ENCODE data around the gene NSD2. TPM values are rescaled to one million over a fixed set of nuclear protein-coding genes. Genes with fewer than 3 reads are reported as not detected.

NSD2 gene
- total and polyA plus RNA-seq, 4 donors = 5.1 to 71.5 (median 11.6) TPM

- DNase-seq (ENCODE audit: low spot score) = no peak
Measured at GRCh38 chr4:1901127-1901526, 29.9 kb downstream of the NSD2 start.

GRCh38 chr4:1902243-1902642 is 31.1 kb downstream of the NSD2 start:
- peaks cover 0 to 26% (median 8%) of the 10 kb centered on the region in 4 donors for H3K36me3 ChIP-seq (ENCODE audit: control insufficient read depth in 4 of 4, insufficient read depth in 3 of 4, low read depth in 1 of 4, low read length in 3 of 4)
- no peak for DNase-seq (ENCODE audit: low spot score)
- H3K4me1 ChIP-seq (ENCODE audit: control insufficient read depth in 4 of 4, insufficient read depth in 4 of 4, low read length in 3 of 4) = no peaks in the 10 kb centered on the region
- WGBS = 95% methylated on average over 2 of the region's 2 CpGs
- no peak overlapping the region for H3K27ac ChIP-seq (ENCODE audit: low read depth in 1 of 2, low read length in 2 of 2)
- no peaks in the 10 kb centered on the region for H3K27me3 ChIP-seq (ENCODE audit: control insufficient read depth in 4 of 4, insufficient read depth in 4 of 4, low read length in 3 of 4)
- no peaks in the 10 kb centered on the region for H3K9me3 ChIP-seq (ENCODE audit: control insufficient read depth in 4 of 4, low read length in 3 of 4)
- no peak overlapping the region for H3K4me3 ChIP-seq (ENCODE audit: low read depth in 1 of 3, low read length in 3 of 3)
- no peak overlapping the region for H3K9ac ChIP-seq (ENCODE audit: low read depth in 1 of 2, low read length in 2 of 2)
- TF ChIP-seq, protein P1, sequence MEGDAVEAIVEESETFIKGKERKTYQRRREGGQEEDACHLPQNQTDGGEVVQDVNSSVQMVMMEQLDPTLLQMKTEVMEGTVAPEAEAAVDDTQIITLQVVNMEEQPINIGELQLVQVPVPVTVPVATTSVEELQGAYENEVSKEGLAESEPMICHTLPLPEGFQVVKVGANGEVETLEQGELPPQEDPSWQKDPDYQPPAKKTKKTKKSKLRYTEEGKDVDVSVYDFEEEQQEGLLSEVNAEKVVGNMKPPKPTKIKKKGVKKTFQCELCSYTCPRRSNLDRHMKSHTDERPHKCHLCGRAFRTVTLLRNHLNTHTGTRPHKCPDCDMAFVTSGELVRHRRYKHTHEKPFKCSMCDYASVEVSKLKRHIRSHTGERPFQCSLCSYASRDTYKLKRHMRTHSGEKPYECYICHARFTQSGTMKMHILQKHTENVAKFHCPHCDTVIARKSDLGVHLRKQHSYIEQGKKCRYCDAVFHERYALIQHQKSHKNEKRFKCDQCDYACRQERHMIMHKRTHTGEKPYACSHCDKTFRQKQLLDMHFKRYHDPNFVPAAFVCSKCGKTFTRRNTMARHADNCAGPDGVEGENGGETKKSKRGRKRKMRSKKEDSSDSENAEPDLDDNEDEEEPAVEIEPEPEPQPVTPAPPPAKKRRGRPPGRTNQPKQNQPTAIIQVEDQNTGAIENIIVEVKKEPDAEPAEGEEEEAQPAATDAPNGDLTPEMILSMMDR (IDR thresholded peaks at IDR 0.05; ENCODE audit: low read depth, low read length, missing input control) = no peak
- no peak for TF ChIP-seq FOXA1 (IDR thresholded peaks at IDR 0.05)
- no peak for TF ChIP-seq TAF1 (conservative IDR thresholded peaks at IDR 0.05)
- TF ChIP-seq GABPA (IDR thresholded peaks at IDR 0.05 in 1 of 2, conservative IDR thresholded peaks at IDR 0.05 in 1 of 2) = no peak
- TF ChIP-seq FOXA2 (IDR thresholded peaks at IDR 0.05) = no peak
- no peak for TF ChIP-seq NR2F2 (IDR thresholded peaks at IDR 0.05)
- TF ChIP-seq, protein P2, sequence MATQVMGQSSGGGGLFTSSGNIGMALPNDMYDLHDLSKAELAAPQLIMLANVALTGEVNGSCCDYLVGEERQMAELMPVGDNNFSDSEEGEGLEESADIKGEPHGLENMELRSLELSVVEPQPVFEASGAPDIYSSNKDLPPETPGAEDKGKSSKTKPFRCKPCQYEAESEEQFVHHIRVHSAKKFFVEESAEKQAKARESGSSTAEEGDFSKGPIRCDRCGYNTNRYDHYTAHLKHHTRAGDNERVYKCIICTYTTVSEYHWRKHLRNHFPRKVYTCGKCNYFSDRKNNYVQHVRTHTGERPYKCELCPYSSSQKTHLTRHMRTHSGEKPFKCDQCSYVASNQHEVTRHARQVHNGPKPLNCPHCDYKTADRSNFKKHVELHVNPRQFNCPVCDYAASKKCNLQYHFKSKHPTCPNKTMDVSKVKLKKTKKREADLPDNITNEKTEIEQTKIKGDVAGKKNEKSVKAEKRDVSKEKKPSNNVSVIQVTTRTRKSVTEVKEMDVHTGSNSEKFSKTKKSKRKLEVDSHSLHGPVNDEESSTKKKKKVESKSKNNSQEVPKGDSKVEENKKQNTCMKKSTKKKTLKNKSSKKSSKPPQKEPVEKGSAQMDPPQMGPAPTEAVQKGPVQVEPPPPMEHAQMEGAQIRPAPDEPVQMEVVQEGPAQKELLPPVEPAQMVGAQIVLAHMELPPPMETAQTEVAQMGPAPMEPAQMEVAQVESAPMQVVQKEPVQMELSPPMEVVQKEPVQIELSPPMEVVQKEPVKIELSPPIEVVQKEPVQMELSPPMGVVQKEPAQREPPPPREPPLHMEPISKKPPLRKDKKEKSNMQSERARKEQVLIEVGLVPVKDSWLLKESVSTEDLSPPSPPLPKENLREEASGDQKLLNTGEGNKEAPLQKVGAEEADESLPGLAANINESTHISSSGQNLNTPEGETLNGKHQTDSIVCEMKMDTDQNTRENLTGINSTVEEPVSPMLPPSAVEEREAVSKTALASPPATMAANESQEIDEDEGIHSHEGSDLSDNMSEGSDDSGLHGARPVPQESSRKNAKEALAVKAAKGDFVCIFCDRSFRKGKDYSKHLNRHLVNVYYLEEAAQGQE (IDR thresholded peaks at IDR 0.05) = no peak

More at GRCh38 chr4:1901127-1901526, 29.9 kb downstream of the NSD2 start:
- Histone ChIP-seq H3K9ac (ENCODE audit: low read depth in 1 of 2, low read length in 2 of 2) (no peak overlapping the region), H3K4me3 (ENCODE audit: low read depth in 1 of 3, low read length in 3 of 3) (no peak overlapping the region), H3K27ac (ENCODE audit: low read depth in 1 of 2, low read length in 2 of 2) (no peak overlapping the region), H3K36me3 (ENCODE audit: control insufficient read depth in 4 of 4, insufficient read depth in 3 of 4, low read depth in 1 of 4, low read length in 3 of 4) (peaks cover 0 to 26% (median 8%) of the 10 kb centered on the region in 4 donors), H3K27me3 (ENCODE audit: control insufficient read depth in 4 of 4, insufficient read depth in 4 of 4, low read length in 3 of 4) (no peaks in the 10 kb centered on the region), H3K4me1 (ENCODE audit: control insufficient read depth in 4 of 4, insufficient read depth in 4 of 4, low read length in 3 of 4) (no peaks in the 10 kb centered on the region), H3K9me3 (ENCODE audit: control insufficient read depth in 4 of 4, low read length in 3 of 4) (no peaks in the 10 kb centered on the region)
- TF ChIP-seq JUND (IDR thresholded peaks at IDR 0.05) = no peak
- no peak for TF ChIP-seq FOXA2 (IDR thresholded peaks at IDR 0.05)
- no peak for TF ChIP-seq RXRA (IDR thresholded peaks at IDR 0.05)
- no peak for TF ChIP-seq YY1 (IDR thresholded peaks at IDR 0.05)
- no peak for TF ChIP-seq TAF1 (conservative IDR thresholded peaks at IDR 0.05)
- no peak for TF ChIP-seq RAD21 (IDR thresholded peaks at IDR 0.05)
- no peak for TF ChIP-seq HNF4G (IDR thresholded peaks at IDR 0.05)
- no peak for TF ChIP-seq HNF4A (conservative IDR thresholded peaks at IDR 0.05)
- no peak for TF ChIP-seq ATF3 (IDR thresholded peaks at IDR 0.05)
- no peak for TF ChIP-seq ZBTB33 (IDR thresholded peaks at IDR 0.05)
- TF ChIP-seq, protein P1 (IDR thresholded peaks at IDR 0.05; ENCODE audit: low read depth, low read length, missing input control) = no peak
- no peak for TF ChIP-seq SP1 (IDR thresholded peaks at IDR 0.05)
- TF ChIP-seq GABPA (IDR thresholded peaks at IDR 0.05 in 1 of 2, conservative IDR thresholded peaks at IDR 0.05 in 1 of 2) = no peak
- TF ChIP-seq, protein P3, sequence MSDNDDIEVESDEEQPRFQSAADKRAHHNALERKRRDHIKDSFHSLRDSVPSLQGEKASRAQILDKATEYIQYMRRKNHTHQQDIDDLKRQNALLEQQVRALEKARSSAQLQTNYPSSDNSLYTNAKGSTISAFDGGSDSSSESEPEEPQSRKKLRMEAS (IDR thresholded peaks at IDR 0.05) = no peak
- 84% methylated on average over 6 of the region's 6 CpGs for WGBS

Data from liver (tissue), 9 donors.